HEK293 (cell line): ENCODE measurements around the gene TSC22D1.

ENCODE experiments used
- CTCF ChIA-PET: fragments of 350-600 bp; formaldehyde crosslinking; extraction: SDS; loops from one replicate; lab custom pipeline; 2021; ENCODE audit warnings: antibody characterized with exemption; lab: Yijun Ruan, JAX
- POLR2A ChIA-PET: fragments of 300-600 bp; formaldehyde crosslinking; extraction: SDS; loops from one replicate; lab custom pipeline; 2020; ENCODE audit warnings: antibody characterized with exemption, inconsistent platforms; lab: Yijun Ruan, JAX
- H3K27ac ChIP-seq: fragments of 200-500 bp; sonication (Bioruptor generic); 2 replicates; pipeline ENCODE4 v1.5.1; 2014; ENCODE audit warnings: low read depth, low read length, control low read depth, inconsistent platforms; ENCODE audit errors: extremely low read depth
- H3K36me3 ChIP-seq, 2 experiments: fragments of 200-500 bp in 1 of 2; sonication (Bioruptor generic) in 1 of 2; 1 replicate in 1 of 2; 2 replicates in 1 of 2; pipeline ENCODE4 v1.5.1; 2014 to 2017; ENCODE audit warnings: inconsistent platforms in 2 of 2, low read length in 2 of 2; ENCODE audit not compliant: control insufficient read depth in 2 of 2, insufficient read depth in 1 of 2
- H3K4me1 ChIP-seq: fragments of 200-500 bp; sonication (Bioruptor generic); 2 replicates; pipeline ENCODE4 v1.5.1; 2014; ENCODE audit warnings: mild to moderate bottlenecking, low read length, inconsistent platforms; ENCODE audit not compliant: control insufficient read depth, insufficient read depth
- H3K4me3 ChIP-seq: 2 replicates; pipeline ENCODE4 v1.5.1; 2011; ENCODE audit warnings: low read depth, mild to moderate bottlenecking, control low read depth, low read length, moderate library complexity
- H3K9me3 ChIP-seq: fragments of 200-500 bp; sonication (Bioruptor generic); 2 replicates; pipeline ENCODE4 v1.5.1; 2014; ENCODE audit warnings: low read depth, low read length, inconsistent platforms; ENCODE audit not compliant: control insufficient read depth, insufficient read depth
- HOXC10 ChIP-seq: sonication (generic); formaldehyde crosslinking; IDR thresholded peaks from 2 replicates; pipeline ENCODE4 v1.8.1; 2023; ENCODE audit warnings: mild to moderate bottlenecking, missing genetic modification reagents
- KLF8 ChIP-seq: fragments of 450-650 bp; formaldehyde crosslinking; IDR thresholded peaks from 2 replicates; pipeline ENCODE4 v1.5.1; 2016; ENCODE audit warnings: missing biosample characterization, missing genetic modification characterization
- PRDM2 ChIP-seq: fragments of 450-650 bp; formaldehyde crosslinking; IDR thresholded peaks from 2 replicates; pipeline ENCODE4 v1.5.1; 2016; ENCODE audit warnings: missing biosample characterization, missing genetic modification characterization, borderline replicate concordance
- SETDB1 ChIP-seq: IDR thresholded peaks from one replicate; pipeline ENCODE4 v1.6.1; 2017; ENCODE audit warnings: mild to moderate bottlenecking, low read length, moderate library complexity, mixed read lengths; ENCODE audit not compliant: insufficient read length
- TRIM28 ChIP-seq: IDR thresholded peaks from 2 replicates; pipeline ENCODE4 v1.6.1; 2011; ENCODE audit warnings: low read length, control low read depth, borderline replicate concordance
- ZBTB8A ChIP-seq: fragments of 450-650 bp; formaldehyde crosslinking; IDR thresholded peaks from 2 replicates; pipeline ENCODE4 v1.5.1; 2016; ENCODE audit warnings: missing biosample characterization, missing genetic modification characterization
- ZFP37 ChIP-seq: fragments of 450-650 bp; formaldehyde crosslinking; IDR thresholded peaks from 2 replicates; pipeline ENCODE4 v1.5.1; 2016; ENCODE audit warnings: missing biosample characterization, missing genetic modification characterization
- ZNF114 ChIP-seq: fragments of 450-650 bp; formaldehyde crosslinking; IDR thresholded peaks from 2 replicates; pipeline ENCODE4 v1.5.0; 2017; ENCODE audit warnings: missing biosample characterization, missing genetic modification characterization
- ZNF146 ChIP-seq: fragments of 450-650 bp; formaldehyde crosslinking; IDR thresholded peaks from 2 replicates; pipeline ENCODE4 v1.5.1; 2016; ENCODE audit warnings: missing biosample characterization, missing genetic modification characterization
- ZNF335 ChIP-seq: fragments of 450-650 bp; formaldehyde crosslinking; conservative IDR thresholded peaks from 2 replicates; pipeline ENCODE4 v1.5.1; 2016; ENCODE audit warnings: missing biosample characterization, missing genetic modification characterization
- TF ChIP-seq, protein P1 (sequence below): fragments of 450-650 bp; formaldehyde crosslinking; optimal IDR thresholded peaks from 2 replicates; pipeline ENCODE3; 2016; ENCODE audit warnings: missing biosample characterization, mild to moderate bottlenecking, missing genetic modification characterization
- TF ChIP-seq, protein P2 (sequence below): fragments of 450-650 bp; formaldehyde crosslinking; IDR thresholded peaks from 2 replicates; pipeline ENCODE4 v1.5.1; 2017; ENCODE audit warnings: missing biosample characterization, missing genetic modification characterization

The TSC22D1 gene

GRCh38 chr13:44434766-44435141, 141.4 kb downstream of the TSC22D1 start:
- ChIA-PET POLR2A (interaction anchor here (0.7 to 2.4 kb wide), 12 partner anchors 17 to 296 kb away, joined by 3 to 12 read pairs (median 4); no protein-coding TSS in a partner anchor), CTCF (interaction anchor here (5.0 kb wide), 1 partner anchor 527 kb away, joined by 80 read pairs; no protein-coding TSS in a partner anchor)
- no peaks in the 10 kb centered on the region for H3K9me3 ChIP-seq
- H3K4me3 ChIP-seq: peak overlapping the region; percentile 46
- no peak overlapping the region for H3K27ac ChIP-seq
- H3K36me3 ChIP-seq: peaks cover 0 to 24% of the 10 kb centered on the region in 2 experiments; a peak in 1 of 3 replicates
- TF ChIP-seq TRIM28 (no peak), ZBTB8A (tag by site-specific recombination) (peak; percentile 89)
- H3K4me1 ChIP-seq: peaks cover 3% of the 10 kb centered on the region

DNA sequence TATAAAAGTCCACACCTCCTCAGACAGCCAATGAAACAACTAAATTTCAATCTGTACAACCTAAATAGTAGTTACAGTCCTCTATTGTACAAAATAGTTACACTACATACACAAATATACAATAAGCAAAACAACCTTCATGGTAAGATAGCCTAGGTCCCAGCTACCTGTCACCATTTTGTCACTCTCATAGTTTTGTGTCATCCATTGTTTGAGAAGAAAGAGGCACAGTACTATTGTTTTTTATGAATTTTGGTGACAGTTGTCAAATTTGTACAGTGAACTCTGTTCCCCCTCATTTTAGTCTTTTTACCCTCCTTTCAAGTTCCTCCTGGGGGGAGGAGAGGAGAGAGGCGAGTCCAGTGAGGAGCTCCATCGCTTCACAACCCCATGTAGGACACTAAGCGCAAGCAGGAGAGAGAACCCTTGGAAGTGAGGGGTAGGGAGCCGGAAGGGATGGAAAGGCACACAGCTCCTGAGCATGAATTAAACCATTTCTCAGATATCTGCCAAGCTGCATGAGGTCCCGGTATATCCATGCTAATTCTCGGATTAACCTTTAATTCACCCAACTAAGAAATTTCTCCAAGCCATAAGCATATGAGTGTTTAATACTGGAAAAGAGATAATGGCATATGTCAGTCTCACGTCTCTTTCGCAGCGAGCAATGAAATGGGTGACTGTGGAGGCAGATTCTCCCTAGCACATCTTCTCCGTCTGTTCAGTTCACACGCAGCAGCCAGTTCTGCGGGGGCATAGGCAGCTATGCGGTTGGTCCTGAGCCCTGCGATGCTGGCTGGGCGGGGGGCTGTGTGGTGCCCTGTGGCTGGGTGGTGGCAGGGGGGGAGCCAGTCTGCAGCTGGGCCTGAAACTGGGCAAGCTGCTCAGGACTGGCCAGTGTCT, 142.0 kb downstream of the TSC22D1 start:
- no peak overlapping the region; the same call in 1 of the 2 replicates for H3K4me3 ChIP-seq
- no peak overlapping the region for H3K27ac ChIP-seq
- ChIA-PET POLR2A (interaction anchor here (2.0 kb wide), 1 partner anchor 62 kb away, joined by 4 read pairs; no protein-coding TSS in a partner anchor), CTCF (interaction anchor here (0.9 kb wide), 1 partner anchor 526 kb away, joined by 3 read pairs; no protein-coding TSS in a partner anchor)
- no peaks in the 10 kb centered on the region for H3K9me3 ChIP-seq
- H3K36me3 ChIP-seq: peaks cover 0 to 24% of the 10 kb centered on the region in 2 experiments; a peak in 1 of 3 replicates
- peaks cover 3% of the 10 kb centered on the region for H3K4me1 ChIP-seq
- no peak for TF ChIP-seq HOXC10 (CRISPR knock-in tag)
- TF ChIP-seq ZNF114 (tag by site-specific recombination): no peak
- TF ChIP-seq ZFP37 (tag by site-specific recombination): no peak
- no peak for TF ChIP-seq ZNF335 (tag by site-specific recombination)
- TF ChIP-seq PRDM2 (tag by site-specific recombination): no peak
- no peak for TF ChIP-seq ZNF146 (tag by site-specific recombination)
- TF ChIP-seq, protein P1, sequence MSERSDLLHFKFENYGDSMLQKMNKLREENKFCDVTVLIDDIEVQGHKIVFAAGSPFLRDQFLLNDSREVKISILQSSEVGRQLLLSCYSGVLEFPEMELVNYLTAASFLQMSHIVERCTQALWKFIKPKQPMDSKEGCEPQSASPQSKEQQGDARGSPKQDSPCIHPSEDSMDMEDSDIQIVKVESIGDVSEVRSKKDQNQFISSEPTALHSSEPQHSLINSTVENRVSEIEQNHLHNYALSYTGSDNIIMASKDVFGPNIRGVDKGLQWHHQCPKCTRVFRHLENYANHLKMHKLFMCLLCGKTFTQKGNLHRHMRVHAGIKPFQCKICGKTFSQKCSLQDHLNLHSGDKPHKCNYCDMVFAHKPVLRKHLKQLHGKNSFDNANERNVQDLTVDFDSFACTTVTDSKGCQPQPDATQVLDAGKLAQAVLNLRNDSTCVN (tag by site-specific recombination): no peak
- TF ChIP-seq, protein P2, sequence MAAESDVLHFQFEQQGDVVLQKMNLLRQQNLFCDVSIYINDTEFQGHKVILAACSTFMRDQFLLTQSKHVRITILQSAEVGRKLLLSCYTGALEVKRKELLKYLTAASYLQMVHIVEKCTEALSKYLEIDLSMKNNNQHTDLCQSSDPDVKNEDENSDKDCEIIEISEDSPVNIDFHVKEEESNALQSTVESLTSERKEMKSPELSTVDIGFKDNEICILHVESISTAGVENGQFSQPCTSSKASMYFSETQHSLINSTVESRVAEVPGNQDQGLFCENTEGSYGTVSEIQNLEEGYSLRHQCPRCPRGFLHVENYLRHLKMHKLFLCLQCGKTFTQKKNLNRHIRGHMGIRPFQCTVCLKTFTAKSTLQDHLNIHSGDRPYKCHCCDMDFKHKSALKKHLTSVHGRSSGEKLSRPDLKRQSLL (tag by site-specific recombination): no peak
- TF ChIP-seq KLF8: no peak
- TF ChIP-seq SETDB1: no peak
- TF ChIP-seq, all 188 proteins: peak for 0
